GM12878 (cell line): Measurements from ENCODE around the gene KIF22. TPM values are rescaled to one million over a fixed set of nuclear protein-coding genes. Genes with fewer than 3 reads are reported as not detected.

Experiments
- ATF7 ChIP-seq: fragments of 450-650 bp; IDR thresholded peaks from 2 replicates; pipeline ENCODE4 v1.6.1; 2016; ENCODE audit warnings: low read depth, mild to moderate bottlenecking
- BMI1 ChIP-seq: fragments of 450-650 bp; IDR thresholded peaks from 2 replicates; pipeline ENCODE4 v1.6.1; 2016; ENCODE audit warnings: mild to moderate bottlenecking, moderate library complexity, borderline replicate concordance
- CREM ChIP-seq: IDR thresholded peaks from 2 replicates; pipeline ENCODE4 v1.6.1; 2014; ENCODE audit warnings: antibody characterized with exemption, low read depth
- EZH2 ChIP-seq: IDR thresholded peaks from 2 replicates; pipeline ENCODE4 v1.6.1; 2012; ENCODE audit warnings: low read depth, mild to moderate bottlenecking, control low read depth, inconsistent platforms, low read length, borderline replicate concordance; ENCODE audit not compliant: control insufficient read depth
- GATAD2B ChIP-seq: fragments of 450-650 bp; conservative IDR thresholded peaks from 2 replicates; pipeline ENCODE4 v1.6.1; 2017; ENCODE audit warnings: low read depth, mild to moderate bottlenecking, moderate library complexity
- HCFC1 ChIP-seq: fragments of 150-350 bp; IDR thresholded peaks from 2 replicates; pipeline ENCODE4 v1.6.1; 2014; ENCODE audit warnings: low read length
- HDGF ChIP-seq: fragments of 450-650 bp; IDR thresholded peaks from 2 replicates; pipeline ENCODE4 v1.6.1; 2016; ENCODE audit warnings: antibody characterized with exemption
- IRF3 ChIP-seq: fragments of 450-650 bp; IDR thresholded peaks from 2 replicates; pipeline ENCODE4 v1.6.1; 2014; ENCODE audit warnings: mild to moderate bottlenecking
- IRF4 ChIP-seq: IDR thresholded peaks from 2 replicates; pipeline ENCODE4 v1.6.1; 2011; ENCODE audit warnings: low read depth, low read length
- MEF2B ChIP-seq: fragments of 450-650 bp; IDR thresholded peaks from 2 replicates; pipeline ENCODE4 v1.6.1; 2018; ENCODE audit warnings: mild to moderate bottlenecking, moderate library complexity; ENCODE audit not compliant: partially characterized antibody, poor library complexity, severe bottlenecking
- NBN ChIP-seq: fragments of 450-650 bp; IDR thresholded peaks from 2 replicates; pipeline ENCODE4 v1.6.1; 2016
- NFIC ChIP-seq: IDR thresholded peaks from 2 replicates; pipeline ENCODE4 v1.6.1; 2012; ENCODE audit warnings: low read depth, mild to moderate bottlenecking, inconsistent platforms, low read length, moderate library complexity
- PBX3 ChIP-seq: IDR thresholded peaks from 2 replicates; pipeline ENCODE4 v1.6.1; 2011; ENCODE audit warnings: mild to moderate bottlenecking, low read depth, low read length, moderate library complexity; ENCODE audit not compliant: insufficient replicate concordance
- POLR2AphosphoS2 ChIP-seq: IDR thresholded peaks from 2 replicates; pipeline ENCODE4 v1.6.1; 2011; ENCODE audit warnings: low read depth, mild to moderate bottlenecking, low read length, improper control_type of control experiment, moderate library complexity
- SMAD1 ChIP-seq: fragments of 450-650 bp; IDR thresholded peaks from 2 replicates; pipeline ENCODE4 v1.6.1; 2018; ENCODE audit warnings: mild to moderate bottlenecking, low read depth; ENCODE audit not compliant: partially characterized antibody
- SMC3 ChIP-seq: IDR thresholded peaks from 2 replicates; pipeline ENCODE4 v1.6.1; 2011; ENCODE audit warnings: low read length, improper control_type of control experiment, borderline replicate concordance
- SP1 ChIP-seq: IDR thresholded peaks from one replicate; pipeline ENCODE4 v1.6.1; 2011; ENCODE audit warnings: low read depth, low read length
- TCF7 ChIP-seq: IDR thresholded peaks from 2 replicates; pipeline ENCODE4 v1.6.1; 2014; ENCODE audit warnings: antibody characterized with exemption, borderline replicate concordance
- ZNF207 ChIP-seq: fragments of 450-650 bp; IDR thresholded peaks from 2 replicates; pipeline ENCODE4 v1.6.1; 2014; ENCODE audit warnings: antibody characterized with exemption, mild to moderate bottlenecking, borderline replicate concordance
- ZNF384 ChIP-seq: IDR thresholded peaks from 2 replicates; pipeline ENCODE4 v1.6.1; 2012; ENCODE audit warnings: low read depth, mild to moderate bottlenecking, low read length, improper control_type of control experiment, borderline replicate concordance
- ZZZ3 ChIP-seq: IDR thresholded peaks from 2 replicates; pipeline ENCODE4 v1.6.1; 2011; ENCODE audit warnings: low read depth; ENCODE audit not compliant: control insufficient read depth, insufficient read length
- polyA plus RNA-seq, 11 experiments: library from polyadenylated mRNA; depleted of rRNA in 4 of 11; unstranded in 6 of 11; stranded (reverse) in 5 of 11; fragments of >200 nt; fragmentation: Nextera tagmentation in 4 of 11; fragmentation: Illumina TruSeq in 1 of 11; extraction: Ambion mirVana in 4 of 11; extraction: Trizol in 1 of 11; gene quantifications; 1 replicate in 1 of 11; 2 replicates in 10 of 11; pipeline versions ENCODE4 v1.2.1 to v1.2.3, GENCODE V29; 2011 to 2016; ENCODE audit warnings: inconsistent platforms in 2 of 11, missing spikeins in 2 of 11, low read depth in 1 of 11
- total RNA-seq, 4 experiments: library from RNA; depleted of rRNA in 3 of 4; stranded (reverse); fragments of >200 nt in 3 of 4; fragmentation: Illumina TruSeq in 1 of 4; extraction: Trizol in 1 of 4; gene quantifications; 2 replicates each; pipeline versions ENCODE4 v1.2.1 to v1.2.3, GENCODE V29; 2013 to 2021
- TF ChIP-seq, protein P1 (sequence below): fragments of 150-350 bp; IDR thresholded peaks from 2 replicates; pipeline ENCODE4 v1.6.1; 2014; ENCODE audit warnings: mild to moderate bottlenecking, low read depth, low read length
- TF ChIP-seq, protein P2 (sequence below): fragments of 450-650 bp; formaldehyde crosslinking; IDR thresholded peaks from 2 replicates; pipeline ENCODE4 v1.4.0; 2022; ENCODE audit warnings: mild to moderate bottlenecking, moderate library complexity

The KIF22 gene
- total and polyA plus RNA-seq, 10 of the 15 experiments (the other 5 are each of a cell fraction or from before 2014, with no cell fraction given) = 7.6 to 158 (median 132) TPM

DNA sequence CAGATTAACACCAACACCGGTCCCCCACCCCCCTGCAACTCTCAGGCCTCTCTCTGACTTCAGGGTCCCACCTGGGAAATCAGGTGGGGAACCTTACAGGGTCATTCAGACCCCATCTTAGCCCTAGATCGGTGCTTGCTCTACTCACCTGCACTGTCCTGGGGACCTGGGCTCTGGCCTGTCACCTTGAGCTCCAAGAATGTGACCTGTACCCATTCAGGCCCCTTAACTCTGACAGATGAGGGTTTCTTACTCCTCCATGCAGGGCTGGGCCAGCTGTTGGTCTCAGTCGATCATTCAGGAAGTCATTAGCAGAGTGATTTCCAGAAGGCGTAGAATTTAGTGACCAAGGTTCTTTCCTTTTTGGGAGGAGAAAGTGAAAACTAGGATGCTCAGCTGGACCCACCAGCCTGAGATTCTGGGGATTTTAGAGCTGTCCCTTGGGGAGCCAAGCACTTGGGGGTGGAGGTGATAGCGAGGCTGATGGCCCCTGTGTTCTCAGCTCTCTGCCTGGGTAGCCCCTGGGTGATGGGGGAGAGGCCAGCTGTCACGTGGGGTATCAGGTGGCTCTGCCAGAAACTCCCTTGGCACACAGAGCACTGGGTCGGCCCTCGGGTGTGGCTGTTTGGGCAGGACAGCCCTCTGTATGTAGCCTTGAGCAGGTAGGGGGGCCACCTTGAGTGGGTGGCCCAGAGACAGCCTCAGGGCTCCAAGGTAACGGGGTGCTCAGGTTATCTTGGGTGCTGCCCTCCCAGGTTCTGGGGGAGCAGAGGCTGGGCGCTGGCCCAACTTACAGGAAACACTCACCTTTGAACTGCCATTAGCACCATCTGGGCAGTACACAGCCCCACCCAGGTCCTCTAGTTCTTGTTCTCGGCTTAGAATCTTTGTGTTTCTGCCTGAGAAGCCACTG lies 30.4 kb downstream of the KIF22 start (continued):
- no peak for TF ChIP-seq TCF7
- TF ChIP-seq BMI1 = no peak
- TF ChIP-seq ZNF207 = no peak; the same call in 1 of the 2 replicates
- 0 out of 2 replicates have a peak, but pooled peaks have one; percentile 27 for TF ChIP-seq GATAD2B
- TF ChIP-seq POLR2AphosphoS2 = peak; percentile 46; the same call in 1 of the 2 replicates
- TF ChIP-seq PBX3 = no peak
- TF ChIP-seq IRF4 = no peak
- no peak for TF ChIP-seq ZNF384
- TF ChIP-seq SMAD1 = peak; percentile 22
- TF ChIP-seq ZZZ3 = no peak
- TF ChIP-seq, protein P1, sequence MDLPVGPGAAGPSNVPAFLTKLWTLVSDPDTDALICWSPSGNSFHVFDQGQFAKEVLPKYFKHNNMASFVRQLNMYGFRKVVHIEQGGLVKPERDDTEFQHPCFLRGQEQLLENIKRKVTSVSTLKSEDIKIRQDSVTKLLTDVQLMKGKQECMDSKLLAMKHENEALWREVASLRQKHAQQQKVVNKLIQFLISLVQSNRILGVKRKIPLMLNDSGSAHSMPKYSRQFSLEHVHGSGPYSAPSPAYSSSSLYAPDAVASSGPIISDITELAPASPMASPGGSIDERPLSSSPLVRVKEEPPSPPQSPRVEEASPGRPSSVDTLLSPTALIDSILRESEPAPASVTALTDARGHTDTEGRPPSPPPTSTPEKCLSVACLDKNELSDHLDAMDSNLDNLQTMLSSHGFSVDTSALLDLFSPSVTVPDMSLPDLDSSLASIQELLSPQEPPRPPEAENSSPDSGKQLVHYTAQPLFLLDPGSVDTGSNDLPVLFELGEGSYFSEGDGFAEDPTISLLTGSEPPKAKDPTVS = no peak
- TF ChIP-seq NFIC = no peak
- no peak for TF ChIP-seq NBN
- no peak for TF ChIP-seq CREM
- TF ChIP-seq IRF3 = no peak
- TF ChIP-seq SP1 = no peak
- no peak for TF ChIP-seq ATF7
- TF ChIP-seq HCFC1 = no peak
- TF ChIP-seq, protein P2, sequence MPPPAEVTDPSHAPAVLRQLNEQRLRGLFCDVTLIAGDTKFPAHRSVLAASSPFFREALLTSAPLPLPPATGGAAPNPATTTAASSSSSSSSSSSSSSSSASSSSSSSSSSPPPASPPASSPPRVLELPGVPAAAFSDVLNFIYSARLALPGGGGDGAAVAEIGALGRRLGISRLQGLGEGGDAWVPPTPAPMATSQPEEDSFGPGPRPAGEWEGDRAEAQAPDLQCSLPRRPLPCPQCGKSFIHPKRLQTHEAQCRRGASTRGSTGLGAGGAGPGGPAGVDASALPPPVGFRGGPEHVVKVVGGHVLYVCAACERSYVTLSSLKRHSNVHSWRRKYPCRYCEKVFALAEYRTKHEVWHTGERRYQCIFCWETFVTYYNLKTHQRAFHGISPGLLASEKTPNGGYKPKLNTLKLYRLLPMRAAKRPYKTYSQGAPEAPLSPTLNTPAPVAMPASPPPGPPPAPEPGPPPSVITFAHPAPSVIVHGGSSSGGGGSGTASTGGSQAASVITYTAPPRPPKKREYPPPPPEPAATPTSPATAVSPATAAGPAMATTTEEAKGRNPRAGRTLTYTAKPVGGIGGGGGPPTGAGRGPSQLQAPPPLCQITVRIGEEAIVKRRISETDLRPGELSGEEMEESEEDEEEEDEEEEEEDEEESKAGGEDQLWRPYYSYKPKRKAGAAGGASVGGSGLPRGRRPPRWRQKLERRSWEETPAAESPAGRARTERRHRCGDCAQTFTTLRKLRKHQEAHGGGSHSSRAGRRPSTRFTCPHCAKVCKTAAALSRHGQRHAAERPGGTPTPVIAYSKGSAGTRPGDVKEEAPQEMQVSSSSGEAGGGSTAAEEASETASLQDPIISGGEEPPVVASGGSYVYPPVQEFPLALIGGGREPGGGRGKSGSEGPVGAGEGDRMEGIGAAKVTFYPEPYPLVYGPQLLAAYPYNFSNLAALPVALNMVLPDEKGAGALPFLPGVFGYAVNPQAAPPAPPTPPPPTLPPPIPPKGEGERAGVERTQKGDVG (CRISPR knock-in tag) = no peak
- peak; percentile 76 for TF ChIP-seq MEF2B
- no peak for TF ChIP-seq HDGF
- TF ChIP-seq SMC3 = 0 out of 2 replicates have a peak, but pooled peaks have one; percentile 9
- no peak for TF ChIP-seq EZH2
